Esophagus muscularis mucosa (tissue), 4 donors: ENCODE data around the gene ATF7IP.

Experiments
- EP300 ChIP-seq: sonication (generic); formaldehyde crosslinking; IDR thresholded peaks from one replicate; pipeline ENCODE4 v1.6.1; 2017; ENCODE audit warnings: antibody characterized with exemption
- POLR2A ChIP-seq: fragments of 450-650 bp; IDR thresholded peaks from one replicate; pipeline ENCODE4 v1.6.1; 2017; ENCODE audit warnings: antibody characterized with exemption, moderate library complexity, mild to moderate bottlenecking, low read depth
- POLR2AphosphoS5 ChIP-seq, 2 donors: sonication (generic); formaldehyde crosslinking; IDR thresholded peaks; one replicate each; pipeline ENCODE4 v1.6.1; 2017; ENCODE audit warnings: antibody characterized with exemption in 2 of 2
- TF ChIP-seq, protein P1 (sequence below), 3 experiments: fragments of 200-600 bp in 2 of 3; fragments of 450-650 bp in 1 of 3; sonication (generic) in 2 of 3; IDR thresholded peaks; one replicate each; pipeline ENCODE4 v1.5.1; 2017 to 2019; ENCODE audit warnings: antibody characterized with exemption in 3 of 3, mild to moderate bottlenecking in 2 of 3, moderate library complexity in 1 of 3

DNA sequence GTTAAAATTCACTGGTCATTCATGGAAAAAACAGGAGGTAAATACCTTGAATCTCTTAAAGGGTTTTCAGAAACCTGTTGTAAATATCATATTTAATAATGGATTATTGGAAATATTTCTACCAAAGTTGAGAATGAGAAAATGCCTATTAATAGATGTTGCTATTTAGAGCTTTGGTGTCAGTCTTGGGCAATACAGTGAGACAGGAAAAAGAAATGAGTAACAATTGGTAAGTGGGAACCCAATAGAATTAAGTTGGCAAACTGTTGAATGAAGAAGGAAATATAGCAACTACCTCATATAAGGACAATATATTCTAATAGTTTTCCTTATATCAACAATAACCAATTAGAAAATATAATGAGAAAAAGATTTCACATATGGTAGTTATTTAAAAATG is 78.0 kb downstream of the ATF7IP start:
- TF ChIP-seq, protein P1, sequence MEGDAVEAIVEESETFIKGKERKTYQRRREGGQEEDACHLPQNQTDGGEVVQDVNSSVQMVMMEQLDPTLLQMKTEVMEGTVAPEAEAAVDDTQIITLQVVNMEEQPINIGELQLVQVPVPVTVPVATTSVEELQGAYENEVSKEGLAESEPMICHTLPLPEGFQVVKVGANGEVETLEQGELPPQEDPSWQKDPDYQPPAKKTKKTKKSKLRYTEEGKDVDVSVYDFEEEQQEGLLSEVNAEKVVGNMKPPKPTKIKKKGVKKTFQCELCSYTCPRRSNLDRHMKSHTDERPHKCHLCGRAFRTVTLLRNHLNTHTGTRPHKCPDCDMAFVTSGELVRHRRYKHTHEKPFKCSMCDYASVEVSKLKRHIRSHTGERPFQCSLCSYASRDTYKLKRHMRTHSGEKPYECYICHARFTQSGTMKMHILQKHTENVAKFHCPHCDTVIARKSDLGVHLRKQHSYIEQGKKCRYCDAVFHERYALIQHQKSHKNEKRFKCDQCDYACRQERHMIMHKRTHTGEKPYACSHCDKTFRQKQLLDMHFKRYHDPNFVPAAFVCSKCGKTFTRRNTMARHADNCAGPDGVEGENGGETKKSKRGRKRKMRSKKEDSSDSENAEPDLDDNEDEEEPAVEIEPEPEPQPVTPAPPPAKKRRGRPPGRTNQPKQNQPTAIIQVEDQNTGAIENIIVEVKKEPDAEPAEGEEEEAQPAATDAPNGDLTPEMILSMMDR (IDR thresholded peaks at IDR 0.05) = no peak
- TF ChIP-seq EP300 (no peak), POLR2AphosphoS5 (IDR thresholded peaks at IDR 0.05) (no peak), POLR2A (no peak)
